Cardiac fibroblast (primary cell): ENCODE results near the gene UQCR11.

Experiments used
- DNase-seq, 2 donors: peaks; one replicate each; pipeline versions ENCODE4 v3.0.0 to v3.0.0-alpha.2; 2010; ENCODE audit warnings: low read depth in 2 of 2
- H3K4me3 ChIP-seq, 2 donors: replicated peaks in 1 of 2; 1 replicate in 1 of 2; 2 replicates in 1 of 2; pipeline ENCODE4 v1.5.1; 2011; ENCODE audit warnings: low read depth in 2 of 2, low read length in 2 of 2, mild to moderate bottlenecking in 2 of 2, moderate library complexity in 1 of 2
- CTCF ChIP-seq: IDR thresholded peaks from one replicate; pipeline ENCODE4 v1.5.1; 2011; ENCODE audit warnings: low read depth, mild to moderate bottlenecking, low read length, inconsistent platforms

The UQCR11 gene

GRCh38 chr19:1568320-1569019 is 36.8 kb downstream of the UQCR11 start, which contains the start of gene MEX3D:
MEX3D (minus strand) TSS chr19:1568325; CDS start chr19:1568058, 267 bp downstream.
- peak within 1 kb of the TSS; percentile 75 to 78 for H3K4me3 ChIP-seq
- DNase-seq: peak; percentile 65 to 74
- no peak for TF ChIP-seq CTCF

GRCh38 chr19:1567848-1568227 is 37.4 kb downstream of the UQCR11 start:
- DNase-seq: no peak
- no peak for TF ChIP-seq CTCF
- peak overlapping the region in 1 of 2 donors; percentile 78 for H3K4me3 ChIP-seq

- DNase-seq: peak in 1 of 2 donors; percentile 14
- no peak for TF ChIP-seq CTCF
- H3K4me3 ChIP-seq: peak overlapping the region; percentile 75 to 78
Measured at GRCh38 chr19:1567116-1567847, 38.0 kb downstream of the UQCR11 start.

- TF ChIP-seq CTCF: no peak
- peak overlapping the region; percentile 63 to 78 for H3K4me3 ChIP-seq
- peak; percentile 84 to 86 for DNase-seq
Measured at GRCh38 chr19:1566392-1567115, 38.7 kb downstream of the UQCR11 start.

- H3K4me3 ChIP-seq: no peak overlapping the region
- TF ChIP-seq CTCF: no peak
- DNase-seq: no peak
Measured at GRCh38 chr19:1563251-1563650, 42.0 kb downstream of the UQCR11 start.

GRCh38 chr19:1561236-1561842 is 43.9 kb downstream of the UQCR11 start:
- H3K4me3 ChIP-seq: no peak overlapping the region
- no peak for DNase-seq
- TF ChIP-seq CTCF: no peak
